Activated CD4-positive, alpha-beta T cell treated with anti-CD3 and anti-CD28 coated beads, Interleukin-2, amount 10 ng/mL, durations not matched to agents 7 days and 5 days (primary cell): ENCODE measurements around the gene TRAF7. TPM values are rescaled to one million over a fixed set of nuclear protein-coding genes. Genes with fewer than 3 reads are reported as not detected.
"Not testable (repeated sequence)": the region's sequence is repeated elsewhere in the genome, so short reads cannot be mapped to it uniquely, and the experiment has no call there.

Experiments
- CTCF ChIA-PET: fragments of 350-600 bp; sonication (Branson Sonifier 250); formaldehyde crosslinking; loops from one replicate; lab custom pipeline; 2021; ENCODE audit warnings: antibody characterized with exemption; lab: Charles Lee
- POLR2A ChIA-PET: fragments of 350-600 bp; sonication (Branson Sonifier 250); formaldehyde crosslinking; loops from one replicate; lab custom pipeline; 2021; ENCODE audit warnings: antibody characterized with exemption; lab: Charles Lee
- DNase-seq: peaks from one replicate; pipeline ENCODE4 v3.0.0-alpha.2; 2020
- H3K27ac Mint-ChIP-seq: one replicate; pipeline ENCODE4 v1.8.0; 2021; ENCODE audit warnings: mild to moderate bottlenecking, moderate library complexity, mixed read lengths
- H3K27me3 Mint-ChIP-seq: one replicate; pipeline ENCODE4 v1.8.0; 2021; ENCODE audit warnings: mixed read lengths
- H3K36me3 Mint-ChIP-seq: one replicate; pipeline ENCODE4 v1.8.0; 2021; ENCODE audit warnings: low read depth, mixed read lengths
- H3K4me1 Mint-ChIP-seq: one replicate; pipeline ENCODE4 v1.8.0; 2021; ENCODE audit warnings: mixed read lengths
- H3K4me3 Mint-ChIP-seq: one replicate; pipeline ENCODE4 v1.8.0; 2021; ENCODE audit warnings: mild to moderate bottlenecking, moderate library complexity, mixed read lengths
- H3K9me3 Mint-ChIP-seq: one replicate; pipeline ENCODE4 v1.8.0; 2021; ENCODE audit warnings: mixed read lengths
- total RNA-seq, 2 experiments: library from RNA; stranded (reverse); gene quantifications; one replicate each; pipeline ENCODE4 v1.2.3, GENCODE V29; 2021

Gene TRAF7
- total RNA-seq, 2 experiments from 2014 or later = 55.6 to 59.7 TPM

- H3K27ac Mint-ChIP-seq, DNase-seq, POLR2A ChIA-PET, H3K4me1 Mint-ChIP-seq, H3K36me3 Mint-ChIP-seq, H3K9me3 Mint-ChIP-seq, CTCF ChIA-PET, H3K4me3 Mint-ChIP-seq, H3K27me3 Mint-ChIP-seq: not testable (repeated sequence)
Measured at GRCh38 chr16:2114225-2114624, 41.4 kb upstream of the TRAF7 start.

DNA sequence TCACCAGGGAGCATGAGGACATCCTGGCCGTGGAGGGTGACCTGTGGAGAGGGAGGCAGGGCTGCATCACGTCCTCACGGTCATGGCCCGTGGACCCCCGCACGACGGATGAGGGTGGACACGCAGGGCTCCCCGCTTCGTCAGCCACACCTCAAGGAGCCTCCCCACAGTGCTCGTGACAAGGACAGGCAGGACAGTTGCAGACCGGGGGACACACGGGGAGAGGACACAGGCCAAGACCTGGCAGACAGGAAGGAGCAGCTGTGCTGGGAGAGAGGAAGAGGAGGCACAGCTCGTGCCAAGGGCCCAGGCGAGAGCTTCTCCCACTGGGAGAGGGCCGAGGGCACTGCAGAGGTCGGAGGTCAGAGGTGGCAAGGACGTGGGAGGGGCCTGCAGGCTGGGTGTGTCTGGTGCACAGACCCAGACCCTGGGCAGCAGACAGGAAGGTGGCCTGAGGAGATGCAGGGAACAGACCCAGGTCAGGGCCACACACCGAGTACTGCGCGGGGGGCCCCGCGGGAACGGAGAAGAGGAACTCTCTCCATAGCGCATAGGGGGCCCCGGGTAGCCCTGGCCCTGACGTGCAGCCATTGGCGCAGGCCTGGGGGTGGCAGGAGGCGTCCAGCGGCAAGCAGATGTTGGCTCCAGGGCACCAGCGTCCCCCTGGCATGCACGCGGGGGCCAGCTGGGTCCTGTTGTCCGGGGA is 40.5 kb upstream of the TRAF7 start:
- H3K27ac Mint-ChIP-seq, H3K4me3 Mint-ChIP-seq, H3K4me1 Mint-ChIP-seq, H3K36me3 Mint-ChIP-seq, H3K9me3 Mint-ChIP-seq, H3K27me3 Mint-ChIP-seq, POLR2A ChIA-PET, DNase-seq, CTCF ChIA-PET: not testable (repeated sequence)

- H3K4me1 Mint-ChIP-seq = no peaks in the 10 kb centered on the region
- H3K36me3 Mint-ChIP-seq = no peaks in the 10 kb centered on the region
- no peaks in the 10 kb centered on the region for H3K9me3 Mint-ChIP-seq
- H3K4me3 Mint-ChIP-seq = no peak overlapping the region
- ChIA-PET POLR2A (no interaction called here), CTCF (no interaction called here)
- no peak overlapping the region for H3K27ac Mint-ChIP-seq
- DNase-seq = no peak
- H3K27me3 Mint-ChIP-seq = no peaks in the 10 kb centered on the region
Measured at GRCh38 chr16:2115591-2115973, 40.0 kb upstream of the TRAF7 start.

DNA sequence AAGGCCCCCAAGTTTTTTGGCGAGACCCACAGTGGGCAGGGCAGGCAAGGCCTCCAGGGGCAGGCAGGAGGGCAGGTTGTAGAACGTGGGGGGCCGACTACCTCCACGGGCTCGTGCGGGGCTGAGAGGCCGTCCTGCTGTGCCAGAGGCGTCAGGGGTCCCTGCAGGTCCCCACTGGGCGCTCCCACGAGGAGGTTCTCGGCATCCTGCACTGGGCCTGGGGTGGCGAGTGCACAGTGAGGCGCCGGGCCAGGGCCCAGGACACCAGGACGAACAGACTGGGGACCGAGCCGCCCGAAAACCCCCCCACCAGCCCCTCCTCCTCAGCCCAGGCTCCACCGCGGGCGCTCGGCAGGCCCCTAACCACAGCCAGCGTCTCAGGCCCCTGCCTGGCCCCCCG is 39.2 kb upstream of the TRAF7 start:
- H3K9me3 Mint-ChIP-seq, H3K4me3 Mint-ChIP-seq, H3K4me1 Mint-ChIP-seq, CTCF ChIA-PET, H3K27ac Mint-ChIP-seq, DNase-seq, POLR2A ChIA-PET, H3K36me3 Mint-ChIP-seq, H3K27me3 Mint-ChIP-seq: not testable (repeated sequence)

DNA sequence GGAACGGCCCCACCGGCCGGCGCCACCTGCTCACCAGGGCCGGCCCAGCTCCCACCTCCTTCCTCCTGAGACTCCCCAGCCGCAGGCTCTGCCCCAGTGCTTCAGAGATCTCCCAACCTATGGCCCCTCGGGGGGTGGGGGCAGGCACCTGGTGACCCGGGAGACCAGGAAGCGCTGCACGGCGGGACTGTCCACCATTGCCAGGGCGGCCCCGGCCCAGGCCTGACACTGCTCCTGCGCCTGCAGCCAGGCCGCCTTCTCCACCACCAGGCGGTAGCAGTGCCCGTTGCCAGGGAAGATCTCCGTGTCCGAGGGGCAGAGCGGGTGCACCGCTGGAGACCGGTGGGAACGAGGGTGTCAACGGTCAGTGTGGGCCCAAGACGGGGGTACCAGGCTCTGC is 38.2 kb upstream of the TRAF7 start:
- H3K4me1 Mint-ChIP-seq, H3K9me3 Mint-ChIP-seq, H3K36me3 Mint-ChIP-seq, DNase-seq, CTCF ChIA-PET, H3K27me3 Mint-ChIP-seq, H3K4me3 Mint-ChIP-seq, POLR2A ChIA-PET, H3K27ac Mint-ChIP-seq: not testable (repeated sequence)

DNA sequence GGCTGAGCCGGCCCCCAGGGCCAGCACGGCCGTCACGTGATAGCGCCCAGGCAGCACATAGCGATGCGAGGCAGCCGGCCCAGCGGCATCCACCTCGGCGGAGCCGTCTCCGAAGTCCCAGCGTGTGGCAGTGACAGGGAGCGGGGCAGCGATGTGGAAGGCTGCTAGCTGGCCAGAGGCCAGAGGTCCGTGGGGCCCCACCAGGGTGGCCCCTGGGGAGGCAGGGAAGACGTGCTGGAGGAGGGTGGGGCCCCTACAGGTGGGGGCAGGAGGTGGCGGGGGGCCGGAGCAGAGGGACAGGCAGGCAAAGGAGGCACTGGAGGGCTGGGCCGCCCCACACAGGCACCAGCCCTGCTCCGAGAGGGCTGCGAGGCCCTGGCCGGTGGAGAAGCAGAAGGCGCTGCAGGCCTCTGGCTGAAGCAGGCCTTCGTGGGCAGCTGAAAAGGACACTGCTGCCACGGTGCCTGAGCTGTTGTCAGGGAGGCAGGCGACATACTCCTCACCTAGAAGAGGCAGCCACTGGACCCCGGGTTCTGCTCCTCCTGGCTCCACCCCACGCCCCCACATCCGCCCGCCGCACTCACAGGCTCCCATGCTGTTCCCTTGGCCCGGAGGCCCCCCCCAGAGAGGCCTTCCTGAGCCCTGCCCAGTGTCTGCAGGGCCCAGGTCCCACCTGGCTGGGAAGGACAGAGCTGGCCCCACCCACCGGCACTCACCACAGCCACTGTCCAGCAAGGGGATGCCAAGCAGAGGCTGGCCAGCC is 37.4 kb upstream of the TRAF7 start:
- H3K4me3 Mint-ChIP-seq, H3K36me3 Mint-ChIP-seq, POLR2A ChIA-PET, DNase-seq, H3K4me1 Mint-ChIP-seq, H3K27ac Mint-ChIP-seq, H3K9me3 Mint-ChIP-seq, CTCF ChIA-PET, H3K27me3 Mint-ChIP-seq: not testable (repeated sequence)

- not testable (repeated sequence) for H3K36me3 Mint-ChIP-seq, H3K4me3 Mint-ChIP-seq, H3K27me3 Mint-ChIP-seq, H3K9me3 Mint-ChIP-seq, H3K27ac Mint-ChIP-seq, DNase-seq, H3K4me1 Mint-ChIP-seq
- CTCF ChIA-PET = interaction anchor here (1.8 kb wide), 1 partner anchor 12 kb away, joined by 3 read pairs; no protein-coding TSS in a partner anchor
- POLR2A ChIA-PET = interaction anchor here (0.7 kb wide), 1 partner anchor 14 kb away, joined by 7 read pairs; the partner anchor contains the start of gene PKD1
Measured at GRCh38 chr16:2121325-2121724, 34.3 kb upstream of the TRAF7 start.

DNA sequence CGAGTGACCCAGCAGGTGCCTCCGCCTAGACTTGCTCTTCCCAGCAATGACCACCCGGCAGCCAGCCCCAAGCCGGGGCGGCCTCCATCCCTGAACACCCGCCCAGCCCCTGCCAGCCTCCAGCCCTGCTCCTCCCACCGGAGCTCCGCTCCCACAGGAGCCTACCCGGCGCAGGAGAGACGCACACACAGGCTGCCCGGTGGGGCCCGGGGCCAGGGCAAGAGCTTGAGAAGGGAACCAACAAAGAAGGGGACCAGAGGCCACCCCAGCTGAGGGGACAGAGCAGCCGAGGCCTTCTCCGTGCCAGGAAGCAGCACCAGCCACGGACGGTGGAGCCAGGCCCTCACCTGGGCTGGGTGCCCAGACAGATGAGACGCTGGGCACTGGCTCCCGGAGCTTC is 33.7 kb upstream of the TRAF7 start:
- Mint-ChIP-seq H3K27ac (no peak overlapping the region), H3K36me3 (no peaks in the 10 kb centered on the region), H3K27me3 (no peaks in the 10 kb centered on the region), H3K4me1 (peaks cover 2% of the 10 kb centered on the region), H3K9me3 (no peaks in the 10 kb centered on the region), H3K4me3 (no peak overlapping the region)
- no peak for DNase-seq
- ChIA-PET POLR2A (interaction anchor here (0.7 kb wide), 1 partner anchor 14 kb away, joined by 7 read pairs; the partner anchor contains the start of gene PKD1), CTCF (interaction anchor here (1.8 kb wide), 1 partner anchor 13 kb away, joined by 3 read pairs; no protein-coding TSS in a partner anchor)

- H3K27ac Mint-ChIP-seq = no peak overlapping the region
Measured at GRCh38 chr16:2122429-2122828, 33.2 kb upstream of the TRAF7 start.

GRCh38 chr16:2122934-2123683 is 32.5 kb upstream of the TRAF7 start:
- H3K36me3 Mint-ChIP-seq, DNase-seq, CTCF ChIA-PET: not testable (repeated sequence)

More at GRCh38 chr16:2122429-2122828, 33.2 kb upstream of the TRAF7 start:
- no peak for DNase-seq
- Mint-ChIP-seq H3K4me1 (peaks cover 2% of the 10 kb centered on the region), H3K27me3 (no peaks in the 10 kb centered on the region), H3K36me3 (no peaks in the 10 kb centered on the region), H3K4me3 (no peak overlapping the region), H3K9me3 (no peaks in the 10 kb centered on the region)
- ChIA-PET POLR2A (no interaction called here), CTCF (interaction anchor here (1.8 kb wide), 1 partner anchor 13 kb away, joined by 3 read pairs; no protein-coding TSS in a partner anchor)

GRCh38 chr16:2123706-2124376 is 31.7 kb upstream of the TRAF7 start:
- DNase-seq, H3K27ac Mint-ChIP-seq, CTCF ChIA-PET, H3K4me3 Mint-ChIP-seq, H3K9me3 Mint-ChIP-seq, H3K4me1 Mint-ChIP-seq, H3K36me3 Mint-ChIP-seq, POLR2A ChIA-PET, H3K27me3 Mint-ChIP-seq: not testable (repeated sequence)

More at GRCh38 chr16:2122934-2123683, 32.5 kb upstream of the TRAF7 start:
- H3K4me1 Mint-ChIP-seq, H3K4me3 Mint-ChIP-seq, H3K27ac Mint-ChIP-seq, POLR2A ChIA-PET, H3K27me3 Mint-ChIP-seq, H3K9me3 Mint-ChIP-seq: not testable (repeated sequence)

- H3K27ac Mint-ChIP-seq, POLR2A ChIA-PET, H3K9me3 Mint-ChIP-seq, DNase-seq, H3K4me3 Mint-ChIP-seq, H3K4me1 Mint-ChIP-seq, H3K36me3 Mint-ChIP-seq, CTCF ChIA-PET, H3K27me3 Mint-ChIP-seq: not testable (repeated sequence)
Measured at GRCh38 chr16:2124377-2124693, 31.2 kb upstream of the TRAF7 start.
